Renal pelvis (tissue), 4 donors: ENCODE results near the gene TRIM31. TPM values are rescaled to one million over a fixed set of nuclear protein-coding genes. Genes with fewer than 3 reads are reported as not detected.
"Not testable (repeated sequence)": the region's sequence is repeated elsewhere in the genome, so short reads cannot be mapped to it uniquely, and the experiment has no call there.

Experiments
- DNase-seq: peaks from one replicate; pipeline ENCODE4 v3.0.0-alpha.2; 2013
- polyA plus RNA-seq, 3 donors: library from polyadenylated mRNA; unstranded; fragments of 120-200 nt; gene quantifications; one replicate each; pipeline ENCODE4 v1.2.1, GENCODE V29; 2013; ENCODE audit not compliant: insufficient read length in 3 of 3

Gene TRIM31
- polyA plus RNA-seq, 3 donors, result not detected

DNA sequence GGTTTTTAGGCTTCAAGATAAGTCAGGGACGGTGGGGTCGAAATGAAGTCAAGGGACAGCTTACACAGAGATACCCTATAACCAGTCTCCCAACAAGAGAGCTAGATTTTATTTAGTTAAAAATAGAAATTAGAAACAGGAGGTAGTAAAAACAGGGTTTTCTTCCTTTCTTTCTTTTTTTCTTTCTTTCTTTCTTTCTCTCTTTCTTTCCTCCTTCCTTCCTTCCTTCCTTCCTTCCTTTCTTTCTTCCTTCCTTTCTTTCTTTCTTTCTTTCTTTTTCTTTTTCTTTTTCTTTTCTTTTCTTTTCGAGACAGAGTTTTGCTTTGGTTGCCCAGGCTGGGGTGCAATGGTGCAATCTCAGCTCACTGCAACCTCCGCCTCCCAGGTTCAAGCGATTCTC is 5.8 kb upstream of the TRIM31 start:
- DNase-seq, result not testable (repeated sequence)

DNA sequence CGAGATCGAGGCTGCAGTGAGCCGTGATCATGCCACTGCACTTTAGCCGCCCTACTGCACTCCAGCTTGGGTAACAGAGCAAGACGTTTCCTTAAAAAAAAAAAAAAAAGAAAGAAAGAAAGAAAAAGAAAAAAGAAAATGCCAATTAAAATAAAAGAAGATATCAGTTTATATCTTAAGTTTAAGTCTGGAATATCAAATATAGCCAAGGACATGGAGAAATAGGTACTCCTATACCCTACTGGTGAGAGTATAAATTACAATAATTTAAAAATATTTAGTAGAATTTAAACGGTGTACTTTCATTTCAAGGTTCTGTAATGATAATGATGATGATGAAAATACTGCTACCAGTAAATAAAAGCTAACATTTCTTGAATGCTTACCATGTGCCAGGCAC is 3.8 kb upstream of the TRIM31 start:
- DNase-seq, result no peak

DNA sequence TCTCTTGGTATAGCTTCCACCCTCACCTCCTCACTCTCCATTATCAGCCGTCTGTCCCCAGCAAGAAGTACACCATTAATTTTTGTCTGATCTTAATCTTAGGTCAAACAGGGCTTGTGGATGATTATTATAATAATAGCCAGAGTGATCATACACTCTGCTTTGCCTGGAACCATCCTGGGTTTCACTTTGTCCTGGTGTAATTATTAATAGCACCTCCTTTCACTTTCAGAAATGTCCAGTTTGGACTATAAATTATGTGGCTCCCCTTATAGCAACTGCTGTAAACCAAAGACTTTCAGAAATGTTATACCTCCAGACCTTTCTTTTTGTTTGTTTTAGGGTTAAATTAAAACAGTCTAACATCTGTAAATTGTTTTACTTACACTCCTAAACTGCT is 951 bp upstream of the TRIM31 start:
- DNase-seq, result no peak

DNA sequence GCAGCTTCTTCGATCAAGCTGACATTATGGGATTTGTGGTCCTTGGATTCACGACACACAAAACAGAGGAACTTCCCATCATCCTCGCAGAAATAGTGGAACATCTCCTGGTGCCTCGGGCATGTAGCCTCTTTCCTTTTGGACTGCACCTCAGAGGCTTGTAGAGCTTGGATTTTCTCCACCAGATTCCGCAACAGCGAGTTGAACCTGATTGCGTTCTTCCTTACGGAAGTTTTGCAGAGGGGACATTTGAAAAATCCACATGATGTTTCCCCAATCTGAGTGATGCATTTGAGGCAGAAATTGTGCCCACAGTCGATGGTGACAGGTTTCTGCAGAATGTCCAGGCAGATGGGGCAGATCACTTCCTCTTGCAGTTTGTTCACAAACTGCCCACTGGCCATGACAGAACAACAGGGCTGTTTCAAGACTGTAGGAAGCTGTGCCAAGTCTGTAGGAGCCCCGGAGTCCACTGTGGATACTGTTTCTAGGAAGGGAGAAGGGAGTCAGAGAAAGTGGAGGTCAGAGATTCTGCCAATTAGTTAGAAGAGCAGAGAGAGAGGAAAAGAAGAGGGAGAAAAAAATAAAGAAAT is 392 bp downstream of the TRIM31 start:
- no peak for DNase-seq

DNA sequence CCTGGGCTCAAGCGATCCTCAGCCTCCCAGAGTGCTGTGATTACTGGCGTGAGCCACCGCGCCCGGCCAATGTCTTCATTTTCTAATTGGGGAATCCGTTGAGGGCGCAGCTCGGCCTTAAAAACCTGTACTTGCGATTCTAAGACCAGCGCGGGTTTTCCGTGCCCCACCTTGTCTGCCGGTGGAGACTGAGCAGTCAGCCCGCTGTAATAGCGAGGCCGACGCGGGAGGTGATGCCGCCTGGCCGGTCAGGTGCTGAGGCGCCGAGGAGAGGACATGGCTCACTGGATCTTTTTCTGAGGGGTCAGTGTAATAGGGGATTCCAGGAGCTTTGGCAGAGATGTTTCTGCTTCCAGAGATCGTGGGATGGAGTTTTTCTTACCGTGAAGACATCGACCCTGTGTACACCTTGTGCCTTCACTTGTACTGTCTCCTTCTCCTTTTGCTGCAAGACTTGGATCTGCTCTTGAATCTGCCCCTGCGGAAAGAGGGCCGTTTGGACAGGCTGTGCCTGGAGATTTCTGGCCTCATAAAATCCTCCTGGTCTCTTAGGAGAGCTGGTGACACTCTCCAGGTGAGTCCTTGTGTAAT is 1.5 kb downstream of the TRIM31 start:
- no peak for DNase-seq

DNA sequence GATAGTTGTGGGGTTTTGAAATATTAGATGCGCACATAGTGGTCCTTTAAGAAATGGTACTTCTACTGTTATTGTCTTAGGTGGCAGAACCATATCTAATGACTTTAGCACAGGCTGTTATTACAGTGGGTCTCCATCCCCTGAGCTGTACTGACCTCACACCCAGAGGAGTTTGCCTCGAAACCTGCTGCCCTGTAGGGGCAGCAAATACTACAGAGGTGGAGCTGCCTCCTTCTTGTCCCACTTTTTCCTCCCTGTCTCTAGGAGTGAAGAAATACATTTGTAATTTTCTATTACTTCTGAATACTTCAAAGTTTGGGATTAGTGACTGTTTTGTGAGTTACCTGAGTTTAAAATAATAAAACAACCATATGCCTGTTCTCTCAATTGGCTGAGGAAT is 8.2 kb downstream of the TRIM31 start:
- DNase-seq, result no peak

GRCh38 chr6:30103872-30104179 is 9.1 kb downstream of the TRIM31 start:
- no peak for DNase-seq

GRCh38 chr6:30102970-30103871 is 9.7 kb downstream of the TRIM31 start:
- DNase-seq, result peak; percentile 87

DNA sequence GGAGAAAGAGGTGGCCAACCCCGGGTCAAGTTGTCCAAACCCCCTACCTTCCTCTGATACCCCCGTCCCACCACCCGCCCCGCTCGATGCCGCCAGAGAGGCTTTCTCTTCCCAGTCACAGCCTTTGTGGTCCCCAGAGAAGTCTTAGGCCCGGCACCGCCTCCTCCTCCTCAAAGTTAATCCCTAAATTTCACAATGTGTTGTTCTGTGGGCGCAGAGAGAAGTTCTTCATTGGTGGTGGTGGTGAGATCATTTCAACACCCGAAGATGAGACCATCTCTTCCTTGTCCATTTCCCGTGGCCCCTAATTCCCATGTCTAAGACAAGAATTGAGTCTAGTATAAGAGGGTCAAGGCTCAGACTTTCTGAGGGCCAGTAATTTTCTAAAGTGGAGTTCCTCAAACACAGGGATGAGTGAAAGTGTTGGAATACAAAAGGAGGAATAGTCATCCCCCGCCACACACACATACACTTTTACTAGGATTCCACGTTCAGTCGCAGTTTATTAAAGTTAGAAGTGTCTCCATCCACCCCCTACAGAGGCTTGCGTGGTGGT is 10.4 kb downstream of the TRIM31 start:
- no peak for DNase-seq

DNA sequence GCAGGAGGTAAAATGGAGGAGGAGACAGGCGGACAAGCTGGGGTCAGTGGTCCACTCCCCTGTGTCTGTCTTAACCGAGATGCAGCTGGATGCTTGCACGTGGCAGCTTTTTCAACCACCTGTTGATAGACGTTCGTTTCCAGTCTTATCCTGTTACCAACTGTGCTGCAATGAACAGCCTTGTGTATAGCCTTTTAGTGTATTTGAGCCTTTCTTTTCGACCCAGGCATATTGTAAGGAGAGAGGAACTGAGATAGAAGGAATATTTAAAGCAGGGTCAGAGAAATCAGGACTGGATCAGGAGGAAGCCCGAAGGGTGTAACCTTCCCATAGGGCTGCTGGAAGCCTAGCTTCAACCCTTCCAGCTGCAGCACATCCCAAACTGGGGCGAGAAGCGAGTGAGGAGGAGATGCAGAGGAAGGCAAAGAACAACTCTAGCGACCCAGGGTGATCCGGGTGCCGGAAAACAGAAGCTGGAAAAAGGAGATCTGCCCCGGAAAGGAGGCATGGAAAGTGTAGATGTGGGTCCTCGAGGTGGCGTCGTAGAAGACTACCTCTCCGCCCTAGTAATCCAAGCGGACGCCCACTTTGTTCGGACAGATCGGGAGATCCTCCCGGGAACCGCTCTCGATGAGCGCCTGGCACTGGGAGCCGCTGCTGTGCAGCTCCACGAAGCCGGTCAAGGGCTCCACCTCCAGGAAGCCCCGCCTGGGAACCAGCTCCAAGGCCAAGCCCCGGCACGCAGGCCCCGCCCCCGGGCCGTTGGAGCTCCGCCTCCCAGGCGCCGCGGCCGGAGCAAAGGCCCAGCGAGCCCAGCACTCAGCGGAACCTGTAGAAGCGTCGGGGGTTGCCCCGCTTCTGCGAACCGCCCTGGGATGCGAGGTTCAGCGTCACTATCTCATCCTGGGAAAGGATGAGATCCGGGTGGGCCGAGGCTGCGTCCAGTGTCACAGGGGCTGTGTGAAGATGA is 11.2 kb downstream of the TRIM31 start:
- peak; percentile 73 for DNase-seq

DNA sequence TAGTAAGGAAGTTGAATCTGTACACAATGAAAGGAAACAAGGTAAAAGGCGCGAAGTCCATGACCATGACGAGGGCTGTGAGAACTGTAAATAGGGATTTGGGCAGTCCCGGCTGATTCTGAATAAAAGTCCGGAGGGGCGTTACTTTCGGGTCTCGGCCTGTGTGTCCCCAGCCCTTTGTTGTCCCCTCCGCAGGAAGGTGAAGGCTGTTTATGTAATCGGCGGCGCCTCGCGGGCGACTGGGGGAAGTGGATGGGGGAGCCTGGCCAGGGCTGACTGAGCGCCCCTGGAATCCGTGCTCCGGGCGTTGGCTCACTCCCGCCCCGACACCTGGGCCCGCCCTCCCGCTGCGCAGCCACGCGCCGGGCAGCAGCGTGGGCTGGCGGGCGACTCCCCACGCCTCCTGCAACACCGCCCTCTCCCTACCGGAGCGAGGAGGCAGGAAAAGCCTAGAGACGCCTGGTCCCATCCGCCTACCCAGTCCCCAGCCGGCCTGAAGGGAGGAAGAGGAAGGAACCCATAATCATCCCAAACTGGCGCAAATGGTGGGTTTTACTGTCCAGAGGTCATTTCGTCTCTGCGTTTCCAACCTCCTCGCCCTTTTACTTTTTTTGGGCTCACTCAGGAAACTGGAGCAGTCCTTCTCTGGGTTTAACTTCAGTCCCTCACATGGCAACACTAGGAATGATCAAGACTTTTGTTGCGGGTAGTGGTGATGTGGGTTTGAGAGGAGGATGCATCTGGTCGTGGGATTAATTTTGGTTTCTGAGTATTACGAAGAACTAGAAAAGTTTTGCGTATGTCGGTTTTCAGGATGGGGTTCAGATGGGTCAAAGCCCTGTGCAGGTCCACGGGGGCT is 12.1 kb downstream of the TRIM31 start:
- DNase-seq, result no peak

GRCh38 chr6:30100154-30100553 is 12.7 kb downstream of the TRIM31 start:
- no peak for DNase-seq

DNA sequence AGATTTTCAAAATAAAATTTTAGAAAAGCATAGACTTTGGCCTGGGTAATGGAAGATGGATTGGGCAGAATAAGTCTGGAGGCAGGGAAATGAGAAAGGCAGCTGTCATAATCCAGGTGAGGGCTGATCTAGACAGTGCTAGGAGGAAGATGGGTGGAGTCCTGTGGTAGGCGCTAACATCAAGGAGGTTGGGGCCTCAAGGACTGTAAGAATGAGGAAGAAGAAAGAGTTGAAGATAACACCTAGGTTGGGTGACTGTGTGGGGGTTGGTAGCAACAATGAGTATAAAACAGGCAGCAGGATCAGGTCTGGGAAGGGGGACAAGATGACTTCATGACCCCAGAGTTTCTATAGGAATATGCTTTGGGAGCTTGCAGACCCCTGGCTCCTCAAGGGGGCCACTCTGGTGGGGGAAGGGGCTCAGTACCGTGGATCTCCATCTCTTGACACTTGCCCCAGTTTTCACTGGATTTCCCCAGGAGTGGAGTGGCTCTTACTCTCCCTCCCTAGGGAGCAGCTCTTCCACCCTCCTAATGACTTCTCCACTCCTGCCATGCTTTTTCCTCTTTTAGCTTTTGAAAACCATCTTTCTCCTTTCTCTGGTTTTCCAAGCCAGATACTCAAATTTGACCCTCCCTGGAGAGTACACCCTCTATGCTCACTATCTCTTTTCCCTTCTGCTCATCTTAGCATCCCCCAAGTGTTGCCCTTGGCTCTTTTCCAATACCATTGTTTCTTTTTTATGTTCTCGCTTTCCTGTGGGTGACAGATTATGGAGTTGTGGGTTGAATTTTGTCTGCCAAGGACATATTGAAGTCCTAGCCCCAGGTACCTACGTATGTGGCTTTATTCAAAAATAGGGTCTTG is 14.8 kb downstream of the TRIM31 start:
- no peak for DNase-seq

GRCh38 chr6:30096829-30097228 is 16.1 kb downstream of the TRIM31 start:
- DNase-seq, result no peak

DNA sequence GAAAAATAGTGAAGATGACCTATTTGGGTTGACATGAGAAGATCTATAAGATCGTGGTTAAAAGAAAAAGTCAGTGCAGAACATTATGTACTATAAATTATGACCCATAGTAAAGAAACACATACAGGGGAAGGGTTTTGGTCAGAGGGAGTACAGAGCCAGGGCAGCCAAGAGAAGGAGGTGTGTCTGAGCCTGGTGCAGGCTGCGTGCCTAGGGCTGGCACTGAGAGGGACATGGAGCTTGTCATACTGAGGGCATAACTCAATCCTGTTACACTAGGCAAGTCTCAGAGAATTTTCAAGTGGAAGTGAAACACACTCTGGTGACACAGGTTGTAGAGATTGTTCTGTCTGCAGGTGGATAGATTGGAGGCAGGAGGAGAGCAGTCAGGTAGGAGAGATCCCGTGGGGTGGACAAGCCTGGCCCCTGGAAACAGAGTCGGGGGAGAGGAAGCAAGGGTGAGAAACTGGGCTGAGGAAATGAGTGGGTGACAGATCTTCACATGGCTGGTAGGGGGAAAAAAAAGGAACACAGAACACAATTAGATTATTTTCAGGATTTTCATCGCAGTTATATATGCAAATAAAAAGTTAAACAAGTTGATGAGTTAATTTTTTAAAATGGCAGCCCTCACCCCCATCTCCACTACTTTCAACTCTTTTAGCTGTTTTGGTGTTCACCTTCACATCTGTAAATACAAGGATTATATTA is 18.8 kb downstream of the TRIM31 start:
- DNase-seq, result no peak

GRCh38 chr6:30092852-30093543 is 19.9 kb downstream of the TRIM31 start:
- no peak for DNase-seq

DNA sequence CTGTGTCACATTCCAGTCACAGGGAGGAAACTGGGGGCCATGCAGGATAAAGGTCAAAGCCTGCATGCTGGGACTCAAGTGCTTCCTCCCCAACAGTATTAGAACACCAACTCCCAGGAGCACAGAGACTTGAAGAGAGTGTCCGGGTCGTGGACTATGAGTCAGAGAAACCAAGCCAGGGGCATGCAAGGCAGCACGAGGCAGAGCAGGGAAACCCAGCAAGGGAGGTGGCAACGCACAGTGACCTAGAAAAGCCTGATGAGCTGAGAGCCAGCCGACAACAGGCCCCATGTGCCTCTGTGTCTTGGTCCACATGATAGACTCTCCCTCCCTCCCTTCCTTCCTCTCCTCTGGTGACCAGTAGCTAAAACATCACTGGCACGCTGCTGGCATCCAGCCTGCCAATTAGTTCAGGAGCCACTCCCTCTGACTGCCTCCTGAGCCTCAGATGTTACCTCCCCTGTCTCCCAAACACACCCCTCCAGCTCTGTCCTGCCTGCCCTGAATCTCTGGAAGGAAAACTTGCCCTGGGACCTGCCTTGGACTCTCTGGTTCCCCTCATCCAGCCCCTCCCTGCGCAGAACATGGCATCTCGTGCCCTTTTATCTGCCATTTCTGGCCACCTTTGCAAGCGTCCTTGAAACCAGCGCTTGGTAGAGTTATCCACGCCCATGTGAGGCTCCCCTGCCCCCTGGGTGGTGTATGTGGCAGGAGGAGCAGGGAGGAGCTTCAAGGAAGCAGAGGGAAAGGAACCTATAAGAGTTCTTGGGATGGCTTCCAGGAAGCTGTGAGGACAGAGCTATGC is 21.1 kb downstream of the TRIM31 start:
- DNase-seq, result no peak

DNA sequence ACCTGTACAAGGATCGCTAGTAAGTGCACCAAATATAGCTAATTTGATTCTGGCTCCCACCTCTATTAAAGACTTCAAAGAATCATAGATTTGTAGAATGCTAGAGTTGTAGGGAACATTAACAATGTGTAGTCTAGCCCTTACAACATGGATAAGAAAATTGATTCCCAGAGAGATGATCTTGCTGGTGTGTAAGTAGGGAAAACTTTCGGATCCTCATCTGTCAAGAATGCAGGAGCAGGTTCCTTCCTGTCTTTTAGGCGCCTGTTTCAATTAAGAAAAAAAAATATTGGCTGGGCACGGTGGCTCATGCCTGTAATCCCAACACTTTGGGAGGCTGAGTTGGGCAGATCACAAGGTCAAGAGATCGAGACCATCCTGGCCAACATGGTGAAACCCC is 25.0 kb downstream of the TRIM31 start:
- DNase-seq, result no peak
